B cell (primary cell): ENCODE measurements around the gene SPON2.

Experiments
- EZH2 ChIP-seq: IDR thresholded peaks from 2 replicates; pipeline ENCODE4 v1.6.1; 2012; ENCODE audit warnings: borderline replicate concordance, low read depth, mild to moderate bottlenecking, moderate library complexity, low read length; ENCODE audit not compliant: insufficient read depth, poor library complexity, severe bottlenecking
- TF ChIP-seq, protein P1 (sequence below): fragments of 200-600 bp; IDR thresholded peaks from one replicate; pipeline ENCODE4 v1.8.0; 2022; ENCODE audit warnings: antibody characterized with exemption, mild to moderate bottlenecking

DNA sequence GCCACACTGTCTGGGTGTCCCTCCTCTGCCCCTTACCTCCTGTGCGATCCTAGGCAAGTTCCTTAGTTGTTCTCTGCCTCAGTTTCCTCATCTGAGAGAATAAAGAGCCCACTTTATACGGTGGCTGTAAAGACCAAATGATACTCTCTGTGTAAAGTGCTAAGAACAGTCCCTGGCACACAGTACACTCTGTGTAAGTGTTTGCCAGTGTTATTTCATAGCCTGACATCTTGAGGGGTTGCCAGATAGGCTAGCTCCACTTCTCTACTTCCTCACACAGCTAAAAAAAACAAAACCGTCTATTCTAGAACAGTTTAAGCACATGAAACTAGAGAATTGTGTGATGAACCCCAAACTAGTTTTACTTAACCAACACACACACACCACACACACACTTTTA lies 17.1 kb downstream of the SPON2 start:
- TF ChIP-seq, protein P1, sequence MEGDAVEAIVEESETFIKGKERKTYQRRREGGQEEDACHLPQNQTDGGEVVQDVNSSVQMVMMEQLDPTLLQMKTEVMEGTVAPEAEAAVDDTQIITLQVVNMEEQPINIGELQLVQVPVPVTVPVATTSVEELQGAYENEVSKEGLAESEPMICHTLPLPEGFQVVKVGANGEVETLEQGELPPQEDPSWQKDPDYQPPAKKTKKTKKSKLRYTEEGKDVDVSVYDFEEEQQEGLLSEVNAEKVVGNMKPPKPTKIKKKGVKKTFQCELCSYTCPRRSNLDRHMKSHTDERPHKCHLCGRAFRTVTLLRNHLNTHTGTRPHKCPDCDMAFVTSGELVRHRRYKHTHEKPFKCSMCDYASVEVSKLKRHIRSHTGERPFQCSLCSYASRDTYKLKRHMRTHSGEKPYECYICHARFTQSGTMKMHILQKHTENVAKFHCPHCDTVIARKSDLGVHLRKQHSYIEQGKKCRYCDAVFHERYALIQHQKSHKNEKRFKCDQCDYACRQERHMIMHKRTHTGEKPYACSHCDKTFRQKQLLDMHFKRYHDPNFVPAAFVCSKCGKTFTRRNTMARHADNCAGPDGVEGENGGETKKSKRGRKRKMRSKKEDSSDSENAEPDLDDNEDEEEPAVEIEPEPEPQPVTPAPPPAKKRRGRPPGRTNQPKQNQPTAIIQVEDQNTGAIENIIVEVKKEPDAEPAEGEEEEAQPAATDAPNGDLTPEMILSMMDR: no peak
- TF ChIP-seq EZH2: no peak
